T-helper 22 cell (primary cell): Measurements from ENCODE around the gene RAB44.
"Not testable (repeated sequence)": the region's sequence is repeated elsewhere in the genome, so short reads cannot be mapped to it uniquely, and the experiment has no call there.

Experiments
- DNase-seq: peaks from one replicate; pipeline ENCODE4 v3.0.0-alpha.2; 2020; ENCODE audit warnings: low read depth

Gene RAB44

DNA sequence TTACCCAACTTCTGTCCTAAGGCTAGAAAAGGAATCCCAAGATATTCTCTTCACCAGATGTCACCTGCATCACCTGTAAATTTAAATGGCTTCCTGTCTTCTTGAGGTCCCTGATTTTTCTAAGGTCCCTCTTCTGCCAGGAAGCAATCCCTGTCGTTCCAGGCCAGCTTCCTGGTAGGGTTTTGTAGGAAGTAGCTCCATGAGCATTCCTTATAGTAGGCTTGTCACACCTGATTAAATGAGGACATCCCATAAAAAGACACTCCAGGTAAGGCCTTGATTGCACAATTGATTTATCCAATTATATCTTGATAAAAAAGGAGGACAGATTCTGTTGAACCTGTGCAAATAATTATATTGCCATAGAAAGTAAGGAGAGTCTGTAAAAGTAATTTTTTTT, 8.7 kb downstream of the RAB44 start:
- no peak for DNase-seq

GRCh38 chr6:36712816-36713215, 15.2 kb downstream of the RAB44 start:
- DNase-seq: no peak

GRCh38 chr6:36713846-36714245, 16.2 kb downstream of the RAB44 start:
- no peak for DNase-seq

GRCh38 chr6:36714511-36714910, 16.9 kb downstream of the RAB44 start:
- DNase-seq: no peak

- no peak for DNase-seq
Measured at GRCh38 chr6:36715469-36715868, 17.8 kb downstream of the RAB44 start.

DNA sequence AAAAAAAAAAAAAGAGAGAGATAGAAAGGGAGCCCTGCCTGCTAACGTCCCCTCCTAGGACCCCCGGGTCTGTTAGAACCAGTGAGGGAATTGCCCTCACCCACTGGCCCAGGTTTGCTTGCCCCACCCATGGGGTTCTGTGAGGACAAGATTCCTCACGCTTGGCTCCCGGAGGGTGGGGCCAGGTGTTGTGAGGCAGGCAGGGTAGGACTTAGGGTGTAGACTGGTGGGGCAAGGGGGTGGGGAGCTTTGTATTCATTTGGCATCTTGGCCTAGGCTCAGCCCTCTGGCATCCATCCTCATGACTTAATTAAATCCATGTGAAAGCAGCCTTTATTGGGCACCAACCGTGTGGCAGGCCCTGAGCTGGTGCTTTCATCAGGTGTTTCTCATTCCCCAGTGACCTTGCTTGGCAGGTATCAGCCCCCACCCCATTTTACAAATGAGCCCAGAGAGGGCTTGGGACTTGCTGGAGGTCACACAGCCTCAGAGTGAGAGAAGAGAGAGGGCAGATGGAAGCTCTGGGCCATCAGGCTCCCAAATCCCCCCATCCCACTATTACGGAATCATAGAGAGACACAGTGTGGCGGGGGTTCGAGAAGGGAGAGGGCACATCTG, 19.0 kb downstream of the RAB44 start:
- no peak for DNase-seq

- no peak for DNase-seq
Measured at GRCh38 chr6:36717231-36717825, 19.7 kb downstream of the RAB44 start.

- DNase-seq: no peak
Measured at GRCh38 chr6:36717871-36718540, 20.4 kb downstream of the RAB44 start.

- DNase-seq: no peak
Measured at GRCh38 chr6:36718560-36718959, 20.9 kb downstream of the RAB44 start.

- DNase-seq: no peak
Measured at GRCh38 chr6:36719126-36719525, 21.5 kb downstream of the RAB44 start.

DNA sequence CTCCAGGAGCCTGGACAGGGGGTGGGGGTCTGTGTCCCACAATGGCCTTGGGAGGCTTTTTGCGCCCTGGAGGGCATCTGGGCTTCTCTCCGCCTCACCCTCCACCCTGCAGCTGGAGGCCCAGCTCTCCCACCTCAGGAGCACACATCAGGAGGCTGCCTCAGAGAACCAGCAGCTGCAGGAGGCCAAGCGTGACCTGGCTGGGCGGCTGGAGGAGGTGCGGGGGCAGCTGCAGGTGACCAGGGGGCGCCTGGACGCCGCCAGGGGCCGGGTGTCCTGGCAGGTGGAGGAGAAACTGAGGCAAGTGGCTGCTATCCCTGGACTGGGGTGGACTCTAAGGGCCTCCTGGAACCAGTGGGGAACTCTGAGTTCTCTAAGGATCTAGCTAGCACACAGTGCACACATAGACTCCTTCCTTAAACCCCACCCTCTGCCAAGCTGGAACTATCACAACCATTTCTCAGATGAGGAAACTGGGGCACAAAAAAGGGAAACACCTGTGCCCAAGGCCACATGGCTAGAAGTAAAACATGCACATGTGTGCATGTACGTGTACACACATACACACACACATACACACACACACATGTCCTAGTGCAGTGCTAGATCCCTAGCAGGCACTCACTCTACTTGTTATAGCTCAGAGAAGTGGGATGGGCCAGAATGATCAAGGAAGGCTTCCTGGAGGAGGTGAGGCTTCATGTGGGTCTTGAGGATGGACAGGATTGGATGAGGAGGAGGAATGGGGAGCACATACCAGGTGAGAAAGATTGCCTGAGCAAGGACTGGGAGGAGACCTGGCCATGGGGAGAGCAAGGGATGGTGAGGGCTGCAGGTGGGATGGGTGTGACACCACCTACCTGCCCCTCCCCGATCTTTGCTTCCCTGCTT, 22.9 kb downstream of the RAB44 start:
- DNase-seq: no peak

DNA sequence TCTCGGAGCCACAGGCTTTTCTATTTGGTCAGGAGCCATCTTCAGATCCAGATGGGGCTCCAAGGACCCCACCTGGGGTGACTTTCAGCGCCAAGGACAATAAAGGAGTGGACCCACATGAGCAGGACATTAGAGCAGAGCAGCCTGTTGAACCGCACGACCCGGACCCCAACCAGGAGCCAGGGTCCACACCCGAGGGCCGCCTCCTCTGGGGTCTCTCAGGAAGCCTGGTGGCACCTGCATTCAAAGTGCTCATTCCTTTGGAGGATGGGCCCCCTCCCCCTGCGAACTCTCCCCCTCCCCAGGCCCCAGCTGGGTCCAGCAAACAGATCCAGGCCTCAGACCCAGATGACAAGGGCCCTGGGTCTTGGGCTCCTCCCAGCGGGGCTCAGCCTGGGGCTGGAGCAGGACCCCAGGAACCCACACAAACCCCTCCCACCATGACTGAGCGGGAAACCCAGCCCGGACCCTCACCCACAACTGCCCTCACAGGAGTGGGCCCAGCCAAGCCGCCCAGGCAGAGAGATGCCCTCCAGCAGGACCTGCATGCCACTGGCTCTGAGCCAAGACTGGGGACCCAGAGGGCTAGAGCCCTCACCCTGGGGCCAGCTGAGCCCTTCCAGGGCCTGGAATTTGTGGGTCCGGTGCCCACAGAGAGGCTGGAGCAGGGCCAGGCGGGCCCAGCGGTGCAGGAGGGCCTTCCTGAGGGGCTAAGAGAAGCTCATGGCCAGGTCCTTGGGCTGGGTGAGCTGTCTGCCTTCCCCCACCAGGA, 23.9 kb downstream of the RAB44 start:
- DNase-seq: no peak

GRCh38 chr6:36722365-36722764, 24.7 kb downstream of the RAB44 start:
- DNase-seq: no peak

GRCh38 chr6:36722879-36723278, 25.3 kb downstream of the RAB44 start:
- DNase-seq: no peak

GRCh38 chr6:36723992-36724391, 26.4 kb downstream of the RAB44 start:
- not testable (repeated sequence) for DNase-seq

- no peak for DNase-seq
Measured at GRCh38 chr6:36724514-36725390, 27.1 kb downstream of the RAB44 start.

- DNase-seq: no peak
Measured at GRCh38 chr6:36725581-36725980, 28.0 kb downstream of the RAB44 start.

GRCh38 chr6:36727505-36728021, 29.9 kb downstream of the RAB44 start:
- DNase-seq: no peak

GRCh38 chr6:36728289-36729160, 30.9 kb downstream of the RAB44 start:
- no peak for DNase-seq

- no peak for DNase-seq
Measured at GRCh38 chr6:36729161-36729524, 31.5 kb downstream of the RAB44 start.
